Right lobe of liver (tissue), 6 donors: ENCODE data around the gene NFS1. TPM values are rescaled to one million over a fixed set of nuclear protein-coding genes. Genes with fewer than 3 reads are reported as not detected.

Experiments
- ATAC-seq, 4 donors: fragments of 200-7000 bp; cut with Tn5 transposase; one replicate each; pipeline ENCODE4 v1.9.1; 2020; ENCODE audit warnings: mild to moderate bottlenecking in 4 of 4, moderate library complexity in 4 of 4
- DNase-seq, 3 donors: peaks; one replicate each; pipeline ENCODE4 v3.0.0-alpha.2; 2020
- H3K27ac ChIP-seq, 3 donors: fragments of 200-600 bp; one replicate each; pipeline ENCODE4 v1.8.0; 2022
- H3K27me3 ChIP-seq, 2 donors: fragments of 200-600 bp; one replicate each; pipeline ENCODE4 v1.8.0; 2022
- H3K36me3 ChIP-seq, 4 donors: fragments of 200-600 bp; sonication (generic) in 1 of 4; one replicate each; pipeline versions ENCODE4 v1.5.1 to v1.8.0; 2017 to 2022; ENCODE audit warnings: control low read depth in 1 of 4
- H3K4me1 ChIP-seq, 4 donors: fragments of 200-600 bp; sonication (generic) in 1 of 4; one replicate each; pipeline versions ENCODE4 v1.5.1 to v1.8.0; 2017 to 2022; ENCODE audit warnings: control low read depth in 1 of 4
- H3K4me3 ChIP-seq, 3 donors: fragments of 200-600 bp; one replicate each; pipeline ENCODE4 v1.8.0; 2022
- H3K9me3 ChIP-seq, 4 donors: fragments of 200-600 bp; sonication (generic) in 1 of 4; one replicate each; pipeline versions ENCODE4 v1.5.1 to v1.8.0; 2017 to 2022; ENCODE audit warnings: control low read depth in 1 of 4
- POLR2A ChIP-seq: fragments of 450-650 bp; IDR thresholded peaks from one replicate; pipeline ENCODE4 v1.6.1; 2017; ENCODE audit warnings: antibody characterized with exemption, mild to moderate bottlenecking
- WGBS: methylation state at CpG from one replicate; pipeline ENCODE4 v1.1.6; 2018; ENCODE audit warnings: low coverage, low lambda C conversion rate; ENCODE audit not compliant: insufficient coverage; ENCODE audit errors: missing lambda C conversion rate; 5-methylcytosine and 5-hydroxymethylcytosine counted together
- intact Hi-C, 2 donors: fragments of 100-400 bp; cut with DNase I; formaldehyde crosslinking; loops; one replicate each; pipeline versions ENCODE4 v1.11.2 to v1.14.1; 2022
- total RNA-seq, 6 experiments: library from RNA; depleted of rRNA in 2 of 6; stranded (reverse); fragments of >200 nt in 2 of 6; fragmentation: NEBNext Ultra II Directional in 3 of 6; extraction: Animal tissue kit (Norgen Biotek cat#: 25700) in 3 of 6; gene quantifications; one replicate each; pipeline versions ENCODE4 v1.1.0 to v1.2.4, GENCODE V29; 2016 to 2023
- TF ChIP-seq, protein P1 (sequence below), 4 donors: fragments of 200-600 bp in 3 of 4; fragments of 450-650 bp in 1 of 4; IDR thresholded peaks; one replicate each; pipeline versions ENCODE4 v1.5.1 to v1.8.0; 2016 to 2022; ENCODE audit warnings: antibody characterized with exemption in 4 of 4, mild to moderate bottlenecking in 2 of 4
- donor health status: DM: no; HTN: yes; CAD: no.
- donor health status: DM: no; HTN: no; CAD: no.
- donor health status: DM: no; HTN: no; CAD: no.
- donor health status: DM: no; HTN: yes; CAD: no.
- donor health status: DM: no; HTN: yes; CAD: no.

Gene NFS1
- total RNA-seq, 6 experiments from 2014 or later, result 30.9 to 63.7 (median 44.3) TPM

DNA sequence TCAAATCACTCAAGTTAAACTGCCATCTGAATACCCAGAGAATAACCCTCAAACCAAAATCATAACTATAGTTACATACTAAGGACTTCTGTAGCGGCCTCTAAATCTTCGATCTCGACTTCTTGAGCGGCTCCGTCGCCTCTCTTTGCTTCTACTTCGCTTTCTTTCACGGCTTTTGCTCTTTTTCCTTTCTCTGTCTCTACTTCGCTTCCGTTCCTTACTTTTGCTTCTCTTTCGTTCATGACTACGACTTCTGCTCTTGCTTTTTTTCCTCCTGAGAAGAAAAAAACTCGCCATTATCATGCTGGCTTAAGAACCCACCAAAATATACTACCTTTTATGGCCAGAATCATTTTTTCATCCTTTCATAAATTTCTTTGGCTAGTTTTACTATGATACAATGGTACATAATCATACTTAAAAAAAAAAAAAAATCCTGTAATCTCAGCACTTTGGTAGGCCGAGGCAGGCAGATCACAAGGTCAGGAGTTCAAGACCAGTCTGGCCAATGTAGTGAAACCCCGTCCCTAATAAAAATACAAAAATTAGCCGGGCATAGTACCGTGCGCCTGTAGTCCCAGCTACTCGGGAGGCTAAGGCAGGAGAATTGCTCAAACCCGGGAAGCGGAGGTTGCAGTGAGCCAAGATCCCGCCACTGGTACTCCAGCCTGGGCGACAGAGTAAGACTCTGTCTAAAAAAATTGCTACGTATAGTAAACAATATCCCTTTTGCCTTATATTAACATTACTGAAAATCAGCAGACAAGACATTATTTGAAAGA lies 32.9 kb upstream of the NFS1 start:
- no peak for DNase-seq
- intact Hi-C loops, result no loop called here
- ATAC-seq, result no peak
- Histone ChIP-seq H3K27me3 (no peaks in the 10 kb centered on the region), H3K36me3 (peaks cover 10 to 98% (median 83%) of the 10 kb centered on the region in 4 donors), H3K4me3 (no peak overlapping the region), H3K4me1 (peaks cover 0 to 31% (median 10%) of the 10 kb centered on the region in 4 donors), H3K9me3 (no peaks in the 10 kb centered on the region), H3K27ac (no peak overlapping the region)
- 80% methylated on average over 21 of the region's 24 CpGs for WGBS
- no peak for TF ChIP-seq POLR2A
- TF ChIP-seq, protein P1, sequence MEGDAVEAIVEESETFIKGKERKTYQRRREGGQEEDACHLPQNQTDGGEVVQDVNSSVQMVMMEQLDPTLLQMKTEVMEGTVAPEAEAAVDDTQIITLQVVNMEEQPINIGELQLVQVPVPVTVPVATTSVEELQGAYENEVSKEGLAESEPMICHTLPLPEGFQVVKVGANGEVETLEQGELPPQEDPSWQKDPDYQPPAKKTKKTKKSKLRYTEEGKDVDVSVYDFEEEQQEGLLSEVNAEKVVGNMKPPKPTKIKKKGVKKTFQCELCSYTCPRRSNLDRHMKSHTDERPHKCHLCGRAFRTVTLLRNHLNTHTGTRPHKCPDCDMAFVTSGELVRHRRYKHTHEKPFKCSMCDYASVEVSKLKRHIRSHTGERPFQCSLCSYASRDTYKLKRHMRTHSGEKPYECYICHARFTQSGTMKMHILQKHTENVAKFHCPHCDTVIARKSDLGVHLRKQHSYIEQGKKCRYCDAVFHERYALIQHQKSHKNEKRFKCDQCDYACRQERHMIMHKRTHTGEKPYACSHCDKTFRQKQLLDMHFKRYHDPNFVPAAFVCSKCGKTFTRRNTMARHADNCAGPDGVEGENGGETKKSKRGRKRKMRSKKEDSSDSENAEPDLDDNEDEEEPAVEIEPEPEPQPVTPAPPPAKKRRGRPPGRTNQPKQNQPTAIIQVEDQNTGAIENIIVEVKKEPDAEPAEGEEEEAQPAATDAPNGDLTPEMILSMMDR (IDR thresholded peaks at IDR 0.05), result no peak

DNA sequence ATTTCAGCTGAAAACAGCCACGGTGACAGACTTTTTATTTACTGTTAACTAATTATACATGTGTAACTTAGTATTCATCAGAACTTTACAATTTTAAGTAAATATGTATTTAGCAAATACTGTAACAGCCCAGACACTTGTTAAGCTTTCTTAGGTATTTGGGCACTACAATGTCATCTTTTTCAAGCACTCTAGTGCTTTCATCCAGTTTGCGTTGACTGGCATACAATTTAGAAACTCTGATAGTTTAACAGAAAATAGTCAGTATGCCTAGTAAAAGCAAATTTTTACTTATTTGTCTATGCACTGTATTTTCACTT lies 32.3 kb upstream of the NFS1 start:
- Histone ChIP-seq H3K4me3 (no peak overlapping the region), H3K27ac (no peak overlapping the region), H3K27me3 (no peaks in the 10 kb centered on the region), H3K4me1 (peaks cover 0 to 31% (median 10%) of the 10 kb centered on the region in 4 donors), H3K36me3 (peaks cover 10 to 100% (median 84%) of the 10 kb centered on the region in 4 donors), H3K9me3 (no peaks in the 10 kb centered on the region)
- 58% methylated on average over 2 of the region's 2 CpGs for WGBS
- ATAC-seq (no peak), DNase-seq (no peak)
- TF ChIP-seq POLR2A, result no peak
- TF ChIP-seq, protein P1 (IDR thresholded peaks at IDR 0.05), result no peak
- intact Hi-C loops, result no loop called here

DNA sequence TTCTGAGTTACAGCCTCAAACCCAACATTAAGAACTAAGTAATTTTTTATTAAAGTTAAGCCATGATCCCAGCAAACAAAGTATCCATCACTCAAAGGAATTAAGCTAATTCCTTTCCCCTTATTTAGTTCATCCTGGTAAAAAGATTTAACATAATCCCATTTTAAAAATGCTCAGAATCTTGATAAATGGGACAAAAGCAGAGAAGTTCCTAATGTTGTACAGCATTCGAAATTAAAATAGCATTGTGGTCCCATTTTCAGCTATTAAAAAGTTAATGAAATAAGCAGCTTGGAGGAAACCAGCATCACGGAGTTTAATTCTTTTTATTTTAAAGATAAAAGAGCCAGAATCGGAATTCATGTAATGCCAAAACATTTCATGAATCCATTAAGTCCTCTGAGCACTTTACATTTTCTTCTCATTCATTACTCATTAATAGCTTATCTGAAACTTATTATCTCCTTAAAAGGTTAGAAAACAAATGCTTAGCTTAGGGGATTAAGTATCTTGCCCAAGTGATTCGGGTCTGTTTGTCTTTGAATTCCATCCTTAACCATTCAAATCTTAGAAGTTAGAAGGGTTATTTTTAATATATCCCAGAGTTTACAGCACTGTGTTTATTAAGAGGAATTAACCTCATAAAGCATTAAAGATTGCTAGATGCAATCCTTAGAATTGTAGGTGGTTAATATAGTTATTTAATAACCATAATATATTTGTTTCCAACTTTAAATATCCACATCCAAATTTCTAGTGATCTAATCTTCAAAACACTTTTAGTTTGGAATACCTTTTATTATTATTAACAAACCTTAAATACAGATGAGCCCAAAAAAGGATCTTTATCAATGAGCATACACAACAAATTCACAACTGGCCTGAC lies 31.7 kb upstream of the NFS1 start:
- Histone ChIP-seq H3K36me3 (peaks cover 5 to 100% (median 87%) of the 10 kb centered on the region in 4 donors), H3K4me3 (no peak overlapping the region), H3K27ac (no peak overlapping the region), H3K9me3 (no peaks in the 10 kb centered on the region), H3K4me1 (peaks cover 0 to 27% (median 9%) of the 10 kb centered on the region in 4 donors), H3K27me3 (no peaks in the 10 kb centered on the region)
- TF ChIP-seq, protein P1 (IDR thresholded peaks at IDR 0.05), result no peak
- TF ChIP-seq POLR2A, result no peak
- intact Hi-C loops, result no loop called here
- no peak for DNase-seq
- WGBS, result 38% methylated on average over 4 of the region's 4 CpGs
- ATAC-seq, result no peak

DNA sequence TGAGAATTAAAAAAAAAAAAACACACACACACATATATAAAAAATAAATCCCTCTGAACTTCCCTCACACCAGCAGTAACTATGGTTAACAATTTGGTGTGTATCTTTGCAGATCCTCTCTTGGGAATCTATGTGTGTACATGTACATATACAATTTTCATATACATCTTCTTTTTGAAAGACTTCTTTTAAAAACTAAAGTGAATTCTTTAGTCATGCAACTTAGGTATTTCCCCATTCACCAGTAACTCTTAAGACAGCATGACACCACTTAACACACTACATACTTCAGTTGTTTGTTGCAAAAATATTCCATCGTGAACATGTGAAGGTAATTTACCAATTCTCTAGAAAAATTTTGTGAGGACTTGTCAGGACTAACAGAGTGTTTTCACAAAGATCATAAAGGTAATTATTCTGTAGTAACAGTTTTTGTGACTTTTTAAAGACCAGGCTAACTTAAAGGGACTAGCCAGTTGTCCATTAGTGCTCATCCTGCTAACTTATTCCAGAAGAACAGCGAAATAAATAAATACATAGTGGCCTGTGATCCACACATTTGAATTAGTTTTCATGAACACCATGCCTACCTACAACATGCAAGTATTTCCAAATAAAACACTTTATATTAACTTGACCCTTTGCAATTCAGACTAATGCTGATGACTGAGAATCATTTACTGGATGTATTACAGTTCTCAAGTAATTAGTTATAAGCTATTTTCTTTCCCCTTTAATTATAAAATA lies 30.9 kb upstream of the NFS1 start:
- H3K4me3 ChIP-seq, result no peak overlapping the region
- no peak overlapping the region for H3K27ac ChIP-seq
- H3K27me3 ChIP-seq, result no peaks in the 10 kb centered on the region
- TF ChIP-seq, protein P1 (IDR thresholded peaks at IDR 0.05), result no peak
- no peak for TF ChIP-seq POLR2A
- no peak for DNase-seq
- WGBS, result 83% methylated on average over 2 of the region's 2 CpGs
- intact Hi-C loops, result no loop called here
- no peaks in the 10 kb centered on the region for H3K9me3 ChIP-seq
- H3K36me3 ChIP-seq, result peaks cover 8 to 100% (median 88%) of the 10 kb centered on the region in 4 donors
- peaks cover 0 to 19% (median 8%) of the 10 kb centered on the region in 4 donors for H3K4me1 ChIP-seq
- no peak for ATAC-seq
